KOPT-K1 (cell line): ENCODE measurements around the gene SCCPDH.

ENCODE experiments used
- H3K27ac ChIP-seq: fragments of 200-600 bp; sonication (generic); 2 replicates; pipeline ENCODE4 v1.5.1; 2016; ENCODE audit warnings: antibody characterized with exemption, mild to moderate bottlenecking, low read depth, low read length; ENCODE audit not compliant: poor library complexity, severe bottlenecking
- H3K36me3 ChIP-seq: fragments of 200-600 bp; sonication (generic); 2 replicates; pipeline ENCODE4 v1.5.1; 2017; ENCODE audit warnings: antibody characterized with exemption, mild to moderate bottlenecking, low read length, moderate library complexity; ENCODE audit not compliant: insufficient read depth
- H3K9me3 ChIP-seq: fragments of 200-600 bp; sonication (generic); 2 replicates; pipeline ENCODE4 v1.5.1; 2017; ENCODE audit warnings: antibody characterized with exemption, low read length, mild to moderate bottlenecking; ENCODE audit not compliant: insufficient read depth, poor library complexity, severe bottlenecking

The SCCPDH gene, protein sequence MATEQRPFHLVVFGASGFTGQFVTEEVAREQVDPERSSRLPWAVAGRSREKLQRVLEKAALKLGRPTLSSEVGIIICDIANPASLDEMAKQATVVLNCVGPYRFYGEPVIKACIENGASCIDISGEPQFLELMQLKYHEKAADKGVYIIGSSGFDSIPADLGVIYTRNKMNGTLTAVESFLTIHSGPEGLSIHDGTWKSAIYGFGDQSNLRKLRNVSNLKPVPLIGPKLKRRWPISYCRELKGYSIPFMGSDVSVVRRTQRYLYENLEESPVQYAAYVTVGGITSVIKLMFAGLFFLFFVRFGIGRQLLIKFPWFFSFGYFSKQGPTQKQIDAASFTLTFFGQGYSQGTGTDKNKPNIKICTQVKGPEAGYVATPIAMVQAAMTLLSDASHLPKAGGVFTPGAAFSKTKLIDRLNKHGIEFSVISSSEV

DNA sequence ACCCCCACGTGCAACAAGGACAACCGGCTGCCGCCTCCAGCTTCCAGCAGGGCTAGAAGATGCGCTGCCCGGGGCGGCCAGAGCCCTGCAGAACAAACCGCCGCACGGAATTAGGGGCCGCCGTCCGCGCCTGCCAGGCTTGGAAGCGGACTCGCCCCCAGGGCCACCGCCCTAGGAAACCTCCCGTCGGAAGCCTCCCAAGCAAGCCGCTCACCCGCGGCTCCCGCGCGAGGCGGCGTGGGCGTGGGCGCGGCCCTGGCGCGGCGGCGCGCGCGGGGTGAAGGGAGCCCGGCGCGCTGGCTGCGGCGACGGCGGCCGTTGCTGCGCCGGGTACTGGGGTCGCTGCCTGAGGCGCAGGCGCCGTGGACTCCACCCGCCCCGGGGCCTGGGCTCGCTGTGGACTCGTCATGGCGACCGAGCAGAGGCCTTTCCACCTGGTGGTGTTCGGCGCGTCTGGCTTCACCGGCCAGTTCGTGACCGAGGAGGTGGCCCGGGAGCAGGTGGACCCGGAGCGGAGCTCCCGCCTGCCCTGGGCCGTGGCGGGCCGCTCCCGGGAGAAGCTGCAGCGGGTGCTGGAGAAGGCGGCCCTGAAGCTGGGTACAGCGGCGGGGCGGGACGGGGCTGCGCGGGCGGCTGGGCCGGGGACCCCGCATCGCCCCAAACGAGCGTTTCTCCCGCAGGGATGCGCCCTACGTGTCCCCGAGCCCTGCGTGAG is at the start of gene SCCPDH:
SCCPDH (plus strand) TSS at position 394 of the 715 bp plus-strand sequence; CDS start at position 408, 14 bp downstream.
- H3K27ac ChIP-seq = peak within 1 kb of the TSS; percentile 87

GRCh38 chr1:246677842-246678241 is 46.4 kb upstream of the SCCPDH start:
- Histone ChIP-seq H3K27ac (no peak overlapping the region), H3K9me3 (no peaks in the 10 kb centered on the region), H3K36me3 (no peaks in the 10 kb centered on the region)

More for the DNA sequence above, at the start of gene SCCPDH:
- H3K9me3 ChIP-seq = peaks cover 30% of the 10 kb centered on the region
- H3K36me3 ChIP-seq = peaks cover 31% of the 10 kb centered on the region

DNA sequence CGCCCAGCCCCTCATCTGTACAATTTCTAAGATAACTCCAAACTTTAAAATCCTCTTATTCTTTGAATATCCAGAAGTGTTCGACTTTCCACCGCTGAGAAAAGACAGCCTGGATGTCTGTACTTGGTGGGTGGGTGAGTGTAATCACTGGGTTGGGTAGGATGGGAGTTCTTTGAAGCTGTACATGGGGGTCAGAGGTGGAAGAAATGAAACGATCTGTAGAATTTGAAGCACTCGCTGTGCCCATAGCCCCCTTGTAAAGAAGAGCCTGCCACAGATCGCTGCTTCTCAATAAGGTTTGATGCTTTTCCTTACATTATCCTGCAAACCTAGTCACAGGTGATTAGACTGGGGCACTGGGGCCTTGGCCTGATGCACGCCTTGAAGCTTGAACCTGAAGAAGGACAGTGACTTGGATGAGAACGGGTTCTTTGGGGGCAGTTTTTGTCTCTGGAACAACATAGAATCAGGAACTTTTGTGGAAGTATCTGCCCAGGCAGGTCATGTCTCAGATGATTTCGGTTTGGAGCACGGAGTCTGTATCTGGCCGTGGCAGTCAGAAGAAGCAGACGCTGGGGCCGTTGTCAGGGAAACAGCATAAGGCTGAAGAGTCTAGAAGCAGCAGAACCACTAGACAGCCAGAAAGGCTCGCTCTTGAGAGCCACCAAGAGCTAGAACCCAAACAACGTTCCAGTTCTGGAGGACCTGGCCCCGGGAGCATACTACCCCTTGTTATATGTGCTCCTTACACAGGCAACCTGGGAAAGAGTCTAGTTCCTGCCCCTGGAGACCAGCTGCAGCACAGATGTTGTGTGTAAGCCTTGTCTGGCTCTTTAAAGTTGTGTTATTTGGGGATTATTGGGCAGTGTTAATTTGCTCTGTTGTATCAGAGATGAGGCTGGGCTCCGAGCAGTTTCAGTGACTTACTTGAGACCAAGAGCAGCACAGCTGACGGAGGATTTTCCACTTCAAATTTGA is 45.1 kb upstream of the SCCPDH start:
- no peak overlapping the region for H3K27ac ChIP-seq
- no peaks in the 10 kb centered on the region for H3K9me3 ChIP-seq
- H3K36me3 ChIP-seq = no peaks in the 10 kb centered on the region

- Histone ChIP-seq H3K27ac (no peak overlapping the region), H3K9me3 (no peaks in the 10 kb centered on the region), H3K36me3 (no peaks in the 10 kb centered on the region)
Observed at GRCh38 chr1:246679794-246680177, 44.4 kb upstream of the SCCPDH start.

DNA sequence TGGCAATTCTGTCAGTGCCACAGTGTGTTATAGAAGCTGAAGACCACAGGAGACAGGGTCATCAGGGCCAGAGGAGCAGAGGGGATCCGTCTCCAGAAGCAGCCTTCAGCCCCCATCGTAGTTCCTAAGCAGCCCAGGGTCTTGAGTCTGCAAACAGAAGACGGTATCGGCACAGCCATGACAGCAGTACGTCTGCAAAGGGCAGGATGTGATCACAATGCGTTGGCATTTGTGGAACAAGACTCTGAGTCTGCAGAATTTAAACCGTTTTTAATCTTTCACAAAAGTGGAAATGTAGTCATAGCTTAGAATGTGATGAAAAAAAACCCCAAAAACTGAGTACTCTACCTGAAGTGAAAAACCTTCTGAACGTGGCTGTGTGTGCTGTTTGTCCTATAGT is 44.0 kb upstream of the SCCPDH start:
- Histone ChIP-seq H3K36me3 (no peaks in the 10 kb centered on the region), H3K9me3 (no peaks in the 10 kb centered on the region), H3K27ac (no peak overlapping the region)

DNA sequence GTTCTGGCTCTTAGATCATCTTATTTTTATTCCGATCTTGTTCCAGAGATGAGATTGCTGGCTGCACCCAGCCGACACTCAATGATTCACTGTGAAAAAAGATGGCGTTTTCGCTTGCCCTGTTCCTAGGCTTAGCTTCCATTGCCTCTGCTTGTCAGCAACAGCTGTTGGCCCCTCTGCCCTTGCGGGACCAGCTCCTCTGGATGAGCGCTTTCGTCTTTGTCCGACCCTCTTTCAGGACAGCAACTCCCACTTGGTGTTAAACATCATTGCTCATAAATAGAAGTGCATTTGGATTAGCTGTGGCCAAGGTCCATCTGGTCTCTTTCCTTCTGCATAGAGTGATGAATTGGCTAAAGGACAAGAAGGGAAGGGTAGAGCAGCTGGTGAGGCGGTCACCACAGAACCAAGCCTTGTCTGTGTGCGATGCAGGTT is 43.5 kb upstream of the SCCPDH start:
- Histone ChIP-seq H3K27ac (no peak overlapping the region), H3K9me3 (no peaks in the 10 kb centered on the region), H3K36me3 (no peaks in the 10 kb centered on the region)

DNA sequence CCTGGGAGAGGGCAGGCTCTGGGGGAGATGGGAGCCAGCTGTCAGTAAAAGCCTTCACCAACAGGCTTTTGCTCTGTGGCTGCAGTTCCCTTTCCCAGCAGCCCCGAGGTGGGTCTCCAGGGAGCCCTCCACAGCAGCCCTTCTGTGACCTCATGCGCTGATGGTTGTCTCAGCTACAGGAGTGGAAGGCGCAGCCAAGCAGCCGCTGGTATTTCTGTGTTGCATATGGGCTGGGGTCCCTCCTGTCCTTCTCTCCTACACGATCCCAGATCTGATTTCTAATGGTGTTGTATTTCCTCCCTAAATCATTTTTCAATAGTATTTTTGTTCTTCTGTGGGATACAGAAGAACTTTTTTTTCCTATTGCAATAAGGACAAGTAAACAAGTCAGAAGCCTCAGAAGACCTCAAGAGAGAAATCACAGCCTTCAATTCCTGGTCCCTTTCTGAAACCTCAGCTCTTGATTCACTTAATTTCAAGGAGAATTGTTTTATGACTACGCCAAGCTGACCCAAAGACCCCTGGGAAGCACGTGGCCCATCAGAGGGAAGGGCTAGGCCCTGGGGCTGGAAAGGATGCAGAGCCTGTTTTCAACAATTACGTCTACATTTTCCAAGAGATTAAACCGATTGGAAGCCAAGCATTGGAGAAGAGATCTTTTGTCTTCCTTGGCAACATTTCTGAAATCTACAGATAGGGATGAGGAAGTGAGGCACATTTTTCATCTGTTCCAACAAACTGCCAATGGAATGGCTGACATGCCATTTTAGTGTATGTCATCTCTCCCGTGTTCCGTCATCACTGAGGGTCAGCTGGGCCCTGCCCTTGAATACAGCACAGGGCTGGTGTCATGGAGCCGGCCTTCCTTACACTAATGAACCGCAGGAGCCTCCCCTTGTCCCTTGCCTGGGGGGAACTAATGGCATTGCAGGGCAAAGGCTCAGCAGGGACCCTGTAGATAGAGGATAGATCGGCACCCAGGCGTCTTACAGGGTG is 42.0 kb upstream of the SCCPDH start:
- Histone ChIP-seq H3K27ac (no peak overlapping the region), H3K36me3 (no peaks in the 10 kb centered on the region), H3K9me3 (no peaks in the 10 kb centered on the region)

DNA sequence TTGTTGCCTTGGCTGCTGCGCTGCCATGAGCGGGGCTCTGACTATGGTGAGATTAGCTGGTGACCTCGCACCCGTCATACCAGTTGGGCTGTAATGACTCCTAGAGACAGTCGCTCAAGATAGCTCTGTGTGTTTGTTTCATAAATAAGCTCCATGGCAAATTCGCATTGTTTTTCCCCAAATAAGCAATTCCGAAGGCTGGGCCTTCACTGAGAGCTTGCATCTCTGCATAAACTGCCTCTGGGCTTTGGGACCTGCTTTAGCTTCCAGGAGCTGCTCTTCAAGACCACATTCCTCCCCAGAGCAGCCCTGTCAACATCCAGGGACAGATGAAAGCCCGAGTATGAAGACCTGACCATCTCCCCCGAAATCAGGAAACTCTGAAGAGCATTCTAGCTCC is 40.7 kb upstream of the SCCPDH start:
- H3K9me3 ChIP-seq = no peaks in the 10 kb centered on the region
- H3K36me3 ChIP-seq = no peaks in the 10 kb centered on the region
- H3K27ac ChIP-seq = no peak overlapping the region

GRCh38 chr1:246687002-246687401 is 37.2 kb upstream of the SCCPDH start:
- no peaks in the 10 kb centered on the region for H3K9me3 ChIP-seq
- no peaks in the 10 kb centered on the region for H3K36me3 ChIP-seq
- H3K27ac ChIP-seq = no peak overlapping the region

DNA sequence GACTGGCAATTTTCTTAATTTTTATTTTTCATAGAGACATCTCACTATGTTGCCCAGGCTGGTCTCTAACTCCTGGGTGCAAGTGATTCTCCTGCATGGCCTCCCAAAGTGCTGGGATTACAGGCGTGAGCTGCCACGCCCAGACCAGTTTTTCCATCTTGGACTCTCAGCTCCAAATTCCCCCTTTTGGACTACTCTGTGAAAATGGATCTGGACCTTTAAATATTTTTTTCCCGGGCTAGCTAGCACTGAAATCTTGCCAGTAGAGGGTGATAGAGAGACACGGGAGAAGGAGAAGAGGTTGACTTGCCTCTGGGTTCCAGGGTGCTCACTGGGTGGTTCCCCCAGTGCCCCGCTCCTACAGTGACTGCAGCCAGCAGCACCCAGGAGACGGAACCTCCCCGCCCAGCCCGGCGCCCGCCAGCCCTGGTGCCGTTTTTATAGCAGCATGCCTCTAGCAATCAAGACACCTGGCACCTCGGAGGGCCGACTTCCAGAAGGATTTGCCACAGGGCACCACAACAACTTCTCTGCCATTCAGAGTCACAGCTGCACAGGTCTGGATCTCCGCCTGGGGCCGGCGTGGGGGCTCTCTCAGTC is 34.7 kb upstream of the SCCPDH start:
- Histone ChIP-seq H3K27ac (no peak overlapping the region), H3K9me3 (peaks cover 9% of the 10 kb centered on the region), H3K36me3 (no peaks in the 10 kb centered on the region)

GRCh38 chr1:246690100-246690499 is 34.1 kb upstream of the SCCPDH start:
- Histone ChIP-seq H3K36me3 (no peaks in the 10 kb centered on the region), H3K27ac (no peak overlapping the region)

GRCh38 chr1:246691622-246692495 is 32.4 kb upstream of the SCCPDH start:
- Histone ChIP-seq H3K27ac (no peak overlapping the region), H3K36me3 (no peaks in the 10 kb centered on the region), H3K9me3 (peaks cover 14% of the 10 kb centered on the region)

More at GRCh38 chr1:246690100-246690499, 34.1 kb upstream of the SCCPDH start:
- peaks cover 13% of the 10 kb centered on the region for H3K9me3 ChIP-seq
